K562 (cell line): ENCODE results near the gene ACAD8. TPM values are rescaled to one million over a fixed set of nuclear protein-coding genes. Genes with fewer than 3 reads are reported as not detected.
A peak's percentile ranks its signal among the peaks of the same experiment; 100 is the strongest.

Experiments
- ATAC-seq: fragments of 200-7000 bp; cut with Tn5 transposase; 3 replicates; pipeline ENCODE4 v1.9.1; 2020; ENCODE audit warnings: moderate library complexity
- BruUV-seq: library from RNA; stranded (reverse); fragments of 400-500 nt; replicated peaks from 2 replicates; lab custom pipeline; 2021; lab: Mats Ljungman, UMichigan
- CTCF ChIA-PET: fragments of 300-600 bp; formaldehyde crosslinking; extraction: SDS; loops from one replicate; lab custom pipeline; 2021; ENCODE audit warnings: low intra/inter-chr PET ratio; lab: Yijun Ruan, JAX
- POLR2A ChIA-PET: fragments of 300-600, 350-650 bp; sonication (Branson Sonifier 250); formaldehyde crosslinking; extraction: SDS; loops from one replicate; lab custom pipeline; 2021; ENCODE audit warnings: antibody characterized with exemption, inconsistent platforms; lab: Yijun Ruan, JAX
- DNase-seq, 4 experiments: peaks; one replicate each; pipeline versions ENCODE4 v3.0.0 to v3.0.0-alpha.2; 2011 to 2018; ENCODE audit warnings: low spot score in 3 of 4, mixed read lengths in 3 of 4; ENCODE audit errors: extremely low read depth in 1 of 4
- FAIRE-seq: peaks from 2 replicates; lab custom pipeline; 2011; peaks lifted over from hg19 to GRCh38; lab: Jason Lieb, UNC
- H2AFZ ChIP-seq: 2 replicates; pipeline ENCODE4 v1.6.0; 2011; ENCODE audit warnings: low read depth, low read length, control low read depth, inconsistent platforms
- H3K27ac ChIP-seq: fragments of 200-600 bp; 3 replicates; pipeline ENCODE4 v1.8.0; 2011; ENCODE audit warnings: low read depth, mild to moderate bottlenecking, control low read depth, inconsistent platforms, low read length, moderate library complexity, mixed read lengths; ENCODE audit errors: extremely low read depth
- H3K27me3 ChIP-seq, 2 experiments: fragments of 300-600 bp in 1 of 2; 2 replicates in 1 of 2; 3 replicates in 1 of 2; pipeline versions ENCODE4 v1.6.0 to v1.8.0; 2011; ENCODE audit warnings: inconsistent platforms in 2 of 2, low read length in 2 of 2, mild to moderate bottlenecking in 1 of 2, mixed read lengths in 1 of 2, moderate library complexity in 1 of 2; ENCODE audit not compliant: control insufficient read depth in 2 of 2, insufficient read depth in 2 of 2
- H3K36me3 ChIP-seq: fragments of 300-600 bp; 3 replicates; pipeline ENCODE4 v1.8.0; 2011; ENCODE audit warnings: mild to moderate bottlenecking, low read length, inconsistent platforms; ENCODE audit not compliant: control insufficient read depth, insufficient read depth
- H3K4me1 ChIP-seq, 2 experiments: fragments of 200-600 bp in 1 of 2; replicated peaks in 1 of 2; 2 replicates in 1 of 2; 3 replicates in 1 of 2; pipeline versions ENCODE4 v1.5.1 to v1.8.0; 2011; ENCODE audit warnings: inconsistent platforms in 2 of 2, low read length in 2 of 2, mild to moderate bottlenecking in 1 of 2, mixed read lengths in 1 of 2, moderate library complexity in 1 of 2; ENCODE audit not compliant: control insufficient read depth in 2 of 2, insufficient read depth in 2 of 2
- H3K4me2 ChIP-seq: 2 replicates; pipeline ENCODE4 v1.6.1; 2011; ENCODE audit warnings: low read length, control low read depth, inconsistent platforms, mixed read lengths; ENCODE audit not compliant: insufficient read depth
- H3K4me3 ChIP-seq: fragments of 200-600 bp; sonication (generic), shearing (Covaris generic); 2 replicates; pipeline ENCODE4 v1.5.1; 2016; ENCODE audit warnings: control low read depth, inconsistent platforms
- H3K79me2 ChIP-seq: fragments of 200-600 bp; 3 replicates; pipeline ENCODE4 v1.8.0; 2011; ENCODE audit warnings: low read length, inconsistent platforms; ENCODE audit not compliant: control insufficient read depth, insufficient read depth
- H3K9ac ChIP-seq, 2 experiments: 2 replicates each; pipeline versions ENCODE4 v1.6.0 to v1.6.1; 2011; ENCODE audit warnings: low read depth in 2 of 2, low read length in 2 of 2, control low read depth in 1 of 2, inconsistent platforms in 1 of 2, mild to moderate bottlenecking in 1 of 2, mixed read lengths in 1 of 2; ENCODE audit not compliant: insufficient read depth in 1 of 2
- H3K9me1 ChIP-seq: one replicate; pipeline ENCODE4 v1.6.0; 2011; ENCODE audit warnings: inconsistent platforms, mild to moderate bottlenecking, low read length, moderate library complexity; ENCODE audit not compliant: control insufficient read depth, insufficient read depth
- H3K9me3 ChIP-seq: replicated peaks from 2 replicates; pipeline ENCODE4 v1.5.1; 2011; ENCODE audit warnings: low read depth, low read length, inconsistent platforms; ENCODE audit not compliant: control insufficient read depth, insufficient read depth
- H4K20me1 ChIP-seq: replicated peaks from 2 replicates; pipeline ENCODE4 v1.6.1; 2011; ENCODE audit warnings: low read length, inconsistent platforms, mixed read lengths; ENCODE audit not compliant: control insufficient read depth, insufficient read depth
- ARNT ChIP-seq, 2 experiments: fragments of 450-650 bp; IDR thresholded peaks; 2 replicates each; pipeline ENCODE4 v1.6.1; 2016; ENCODE audit warnings: mild to moderate bottlenecking in 1 of 2
- BMI1 ChIP-seq: fragments of 150-350 bp; IDR thresholded peaks from 2 replicates; pipeline ENCODE4 v1.6.1; 2014; ENCODE audit warnings: low read length
- ERF ChIP-seq: fragments of 450-650 bp; formaldehyde crosslinking; IDR thresholded peaks from 2 replicates; pipeline ENCODE4 v1.4.0; 2020; ENCODE audit warnings: mild to moderate bottlenecking, mixed read lengths
- FOXP1 ChIP-seq: sonication (generic); formaldehyde crosslinking; IDR thresholded peaks from 2 replicates; pipeline ENCODE4 v1.8.0; 2022; ENCODE audit warnings: mild to moderate bottlenecking, missing genetic modification reagents
- GATA2 ChIP-seq: sonication (generic); formaldehyde crosslinking; IDR thresholded peaks from 2 replicates; pipeline ENCODE4 v1.4.0; 2020; ENCODE audit warnings: mild to moderate bottlenecking, missing genetic modification reagents
- LCOR ChIP-seq: sonication (generic); formaldehyde crosslinking; IDR thresholded peaks from 2 replicates; pipeline ENCODE4 v1.8.0; 2022; ENCODE audit warnings: mild to moderate bottlenecking, missing genetic modification reagents
- MLLT1 ChIP-seq, 2 experiments: fragments of 450-650 bp; IDR thresholded peaks; 2 replicates each; pipeline ENCODE4 v1.6.1; 2016
- PCBP2 ChIP-seq: fragments of 200-400 bp; formaldehyde crosslinking; IDR thresholded peaks from 2 replicates; pipeline ENCODE4 v1.6.1; 2018; ENCODE audit warnings: low read length, low read depth, mild to moderate bottlenecking, moderate library complexity; ENCODE audit not compliant: poor library complexity, severe bottlenecking
- POLR2AphosphoS2 ChIP-seq: IDR thresholded peaks from 2 replicates; pipeline ENCODE4 v1.6.1; 2012; ENCODE audit warnings: low read length, improper control_type of control experiment
- PRMT5 ChIP-seq: sonication (generic); formaldehyde crosslinking; IDR thresholded peaks from 2 replicates; pipeline ENCODE4 v1.5.0; 2020; ENCODE audit warnings: missing genetic modification reagents
- SMAD2 ChIP-seq: fragments of 150-350 bp; IDR thresholded peaks from 2 replicates; pipeline ENCODE4 v1.6.1; 2014; ENCODE audit warnings: low read depth, mild to moderate bottlenecking, low read length
- TARDBP ChIP-seq: fragments of 450-650 bp; IDR thresholded peaks from 2 replicates; pipeline ENCODE4 v1.6.1; 2016
- TRIM24 ChIP-seq, 2 experiments: fragments of 450-650 bp; IDR thresholded peaks; 2 replicates each; pipeline ENCODE4 v1.6.1; 2016
- ZFP36 ChIP-seq: fragments of 150-350 bp; IDR thresholded peaks from 2 replicates; pipeline ENCODE4 v1.6.1; 2018; ENCODE audit warnings: low read length, low read depth; ENCODE audit not compliant: partially characterized antibody
- ZNF57 ChIP-seq: fragments of 450-650 bp; formaldehyde crosslinking; IDR thresholded peaks from 2 replicates; pipeline ENCODE4 v1.4.0; 2020; ENCODE audit warnings: mild to moderate bottlenecking, moderate library complexity
- ZNF639 ChIP-seq, 2 experiments: fragments of 200-800 bp in 1 of 2; sonication (Bioruptor generic) in 1 of 2; sonication (generic) in 1 of 2; formaldehyde crosslinking in 1 of 2; IDR thresholded peaks in 1 of 2; conservative IDR thresholded peaks in 1 of 2; 2 replicates each; pipeline versions ENCODE4 v1.5.0 to v1.6.1; 2016 to 2020; ENCODE audit warnings: missing compliant biosample characterization in 1 of 2, missing genetic modification characterization in 1 of 2, missing genetic modification reagents in 1 of 2
- ZNF79 ChIP-seq: fragments of 250-450 bp; sonication (Bioruptor Pico); IDR thresholded peaks from 2 replicates; pipeline ENCODE4 v1.4.0; 2020; ENCODE audit warnings: low read depth, mild to moderate bottlenecking, moderate library complexity
- ZZZ3 ChIP-seq: fragments of 450-650 bp; IDR thresholded peaks from 2 replicates; pipeline ENCODE4 v1.6.1; 2016; ENCODE audit warnings: antibody characterized with exemption, mild to moderate bottlenecking, moderate library complexity
- WGBS: fragments of 100-300 bp; shearing (Covaris generic); methylation state at CpG from one replicate; pipeline ENCODE4 v1.1.6; 2016; ENCODE audit warnings: low coverage, mixed read lengths; ENCODE audit not compliant: insufficient coverage; ENCODE audit errors: missing lambda C conversion rate; 5-methylcytosine and 5-hydroxymethylcytosine counted together
- in situ Hi-C: fragments of 300-500 bp; cut with MboI; formaldehyde crosslinking; loops from 4 replicates; pipeline ENCODE4 v1.15.0; 2018; ENCODE audit warnings: inconsistent platforms, mixed read lengths
- intact Hi-C: fragments of 100-400 bp; cut with micrococcal nuclease; formaldehyde crosslinking; loops from 2 replicates; pipeline ENCODE4 v1.14.2; 2022
- polyA plus RNA-seq, 8 experiments: library from polyadenylated mRNA; depleted of rRNA in 4 of 8; stranded (reverse) in 5 of 8; unstranded in 3 of 8; fragments of >200 nt; fragmentation: Nextera tagmentation in 2 of 8; fragmentation: Illumina TruSeq in 1 of 8; extraction: Ambion mirVana in 2 of 8; extraction: Trizol in 1 of 8; gene quantifications; 2 replicates each; pipeline versions ENCODE4 v1.2.1 to v1.2.3, GENCODE V29; 2011 to 2014; ENCODE audit warnings: inconsistent platforms in 1 of 8, missing spikeins in 1 of 8
- total RNA-seq, 7 experiments: library from RNA; depleted of rRNA in 6 of 7; stranded (reverse); fragments of >200 nt in 6 of 7; fragmentation: Illumina TruSeq in 2 of 7; extraction: Trizol in 2 of 7; gene quantifications; 2 replicates each; pipeline versions ENCODE4 v1.2.1 to v1.2.3, GENCODE V29; 2011 to 2021; ENCODE audit warnings: low replicate concordance in 1 of 7

The ACAD8 gene
- total and polyA plus RNA-seq, 9 of the 15 experiments (the other 6 are each of a cell fraction or from before 2014, with no cell fraction given) = 6.5 to 34.1 (median 20.1) TPM

GRCh38 chr11:134288486-134288885 lies 35.1 kb downstream of the ACAD8 start:
- H3K9ac ChIP-seq = no peak overlapping the region; a peak in 1 of 4 replicates
- FAIRE-seq (no peak), DNase-seq (no peak), ATAC-seq (0 out of 3 replicates have a peak, but pooled peaks have one; percentile 11)
- no TSS peak for BruUV-seq
- intact Hi-C loops = no loop called here
- peaks cover 5 to 13% of the 10 kb centered on the region in 2 experiments; a peak in 3 of 5 replicates for H3K4me1 ChIP-seq
- H3K4me3 ChIP-seq = no peak overlapping the region
- in situ Hi-C loops = no loop called here
- H3K79me2 ChIP-seq = no peaks in the 10 kb centered on the region
- ChIA-PET POLR2A (no interaction called here), CTCF (no interaction called here)
- H3K9me3 ChIP-seq = no peaks in the 10 kb centered on the region
- no peaks in the 10 kb centered on the region for H4K20me1 ChIP-seq
- H2AFZ ChIP-seq = 0 out of 2 replicates have a peak overlapping the region, but pooled peaks have one; percentile 15
- H3K27me3 ChIP-seq = peaks cover 14 to 35% of the 10 kb centered on the region in 2 experiments; a peak in 4 of 5 replicates
- no peak overlapping the region for H3K4me2 ChIP-seq
- no peaks in the 10 kb centered on the region for H3K36me3 ChIP-seq
- WGBS = 74% methylated on average over 13 of the region's 13 CpGs
- H3K9me1 ChIP-seq = no peaks in the 10 kb centered on the region
- TF ChIP-seq SMAD2 (no peak), BMI1 (no peak), ZZZ3 (no peak), ZFP36 (no peak), LCOR (no peak), TARDBP (no peak), ARNT (IDR thresholded peaks at IDR 0.05) (no peak), MLLT1 (IDR thresholded peaks at IDR 0.05) (no peak), ZNF639 (CRISPR knock-in tag; conservative IDR thresholded peaks at IDR 0.05 in 1 of 2, IDR thresholded peaks at IDR 0.05 in 1 of 2) (no peak), TRIM24 (IDR thresholded peaks at IDR 0.05) (no peak), FOXP1 (CRISPR knock-in tag) (no peak), PCBP2 (no peak), ERF (CRISPR knock-in tag) (no peak), ZNF57 (CRISPR knock-in tag) (no peak), GATA2 (CRISPR knock-in tag) (no peak), PRMT5 (CRISPR knock-in tag) (no peak), ZNF79 (no peak), POLR2AphosphoS2 (no peak)
- H3K27ac ChIP-seq = no peak overlapping the region
